ENCODE measurements around the gene LPCAT3. TPM values are rescaled to one million over a fixed set of nuclear protein-coding genes. Genes with fewer than 3 reads are reported as not detected.
A peak's percentile ranks its signal among the peaks of the same experiment; 100 is the strongest.

LPCAT3 gene
- total and polyA plus RNA-seq, 2 of the 13 experiments (the other 11 are each of a cell fraction or from before 2014, with no cell fraction given): 44.5 to 64.3 TPM

DNA sequence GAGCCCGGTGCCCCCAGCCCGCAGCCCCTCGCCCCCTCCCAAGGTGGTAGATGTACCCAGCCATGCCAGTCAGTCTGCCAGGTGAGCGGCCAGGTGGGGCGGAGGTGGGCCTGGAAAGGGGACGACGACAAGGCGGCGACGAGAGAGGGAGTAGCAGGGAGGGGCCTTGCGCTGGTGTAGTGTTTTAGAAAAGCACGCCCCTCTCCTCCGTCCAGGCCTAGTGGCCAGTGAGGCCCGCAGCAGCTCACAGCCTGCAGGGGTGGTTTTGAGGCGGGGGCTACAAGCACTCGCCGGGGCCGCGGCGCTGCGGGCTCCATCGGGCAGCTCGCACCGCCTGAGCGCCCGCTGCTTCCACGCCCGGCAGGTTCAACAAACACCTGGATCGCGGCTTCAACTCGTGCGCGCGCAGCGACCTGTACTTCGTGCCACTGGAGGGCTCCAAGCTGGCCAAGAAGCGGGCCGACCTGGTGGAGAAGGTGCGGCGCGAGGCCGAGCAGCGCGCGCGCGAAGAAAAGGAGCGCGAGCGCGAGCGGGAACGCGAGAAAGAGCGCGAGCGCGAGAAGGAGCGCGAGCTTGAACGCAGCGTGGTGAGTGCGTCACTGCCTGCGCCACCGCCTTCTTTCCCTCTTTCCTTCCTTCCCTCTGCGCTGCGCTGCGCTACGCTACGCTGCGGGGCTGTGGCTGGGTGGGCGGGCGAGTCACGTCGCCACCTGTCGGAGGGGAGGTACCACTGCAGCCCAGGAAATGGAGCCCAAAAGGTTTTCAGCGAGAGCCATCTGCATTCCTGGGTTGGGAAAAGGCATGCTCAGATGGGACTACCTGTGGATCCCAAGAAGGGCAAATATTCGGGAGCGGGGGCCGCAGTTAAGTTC, 80.6 kb downstream of the LPCAT3 start (continued):
- TF ChIP-seq, protein P1, sequence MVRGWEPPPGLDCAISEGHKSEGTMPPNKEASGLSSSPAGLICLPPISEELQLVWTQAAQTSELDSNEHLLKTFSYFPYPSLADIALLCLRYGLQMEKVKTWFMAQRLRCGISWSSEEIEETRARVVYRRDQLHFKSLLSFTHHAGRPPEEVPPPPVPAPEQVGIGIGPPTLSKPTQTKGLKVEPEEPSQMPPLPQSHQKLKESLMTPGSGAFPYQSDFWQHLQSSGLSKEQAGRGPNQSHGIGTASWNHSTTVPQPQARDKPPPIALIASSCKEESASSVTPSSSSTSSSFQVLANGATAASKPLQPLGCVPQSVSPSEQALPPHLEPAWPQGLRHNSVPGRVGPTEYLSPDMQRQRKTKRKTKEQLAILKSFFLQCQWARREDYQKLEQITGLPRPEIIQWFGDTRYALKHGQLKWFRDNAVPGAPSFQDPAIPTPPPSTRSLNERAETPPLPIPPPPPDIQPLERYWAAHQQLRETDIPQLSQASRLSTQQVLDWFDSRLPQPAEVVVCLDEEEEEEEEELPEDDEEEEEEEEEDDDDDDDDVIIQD (CRISPR knock-in tag; IDR thresholded peaks at IDR 0.05; ENCODE audit: low read depth): peak; percentile 61; the same call in 1 of the 2 replicates
- TF ChIP-seq ZFP36L1 (CRISPR knock-in tag; IDR thresholded peaks at IDR 0.05) (no peak; the same call in 1 of the 2 replicates), ZNF280B (CRISPR knock-in tag; IDR thresholded peaks at IDR 0.05; ENCODE audit: borderline replicate concordance) (peak; percentile 91; the same call in 1 of the 2 replicates), FOXK2 (IDR thresholded peaks at IDR 0.05) (peak; percentile 7; the same call in 1 of the 2 replicates), THAP11 (CRISPR knock-in tag; IDR thresholded peaks at IDR 0.05) (peak; percentile 95), NFKB2 (CRISPR knock-in tag; IDR thresholded peaks at IDR 0.05; ENCODE audit: borderline replicate concordance) (peak; percentile 91; the same call in 1 of the 2 replicates), SOX5 (CRISPR knock-in tag; IDR thresholded peaks at IDR 0.05; ENCODE audit: borderline replicate concordance) (peak; percentile 68), CREBL2 (CRISPR knock-in tag; IDR thresholded peaks at IDR 0.05; ENCODE audit: borderline replicate concordance) (peak; percentile 72; the same call in 1 of the 2 replicates), GTF2F1 (IDR thresholded peaks at IDR 0.05; ENCODE audit: low read length) (no peak), ARNTL (CRISPR knock-in tag; IDR thresholded peaks at IDR 0.05) (no peak; the same call in 1 of the 2 replicates), RFXAP (CRISPR knock-in tag; IDR thresholded peaks at IDR 0.05; ENCODE audit: borderline replicate concordance) (peak; percentile 83; the same call in 1 of the 2 replicates), ZNF34 (CRISPR knock-in tag; IDR thresholded peaks at IDR 0.05; ENCODE audit: borderline replicate concordance) (no peak), HES4 (CRISPR knock-in tag; IDR thresholded peaks at IDR 0.05; ENCODE audit: borderline replicate concordance) (peak; percentile 89), ZMYM3 (CRISPR knock-in tag; IDR thresholded peaks at IDR 0.05) (peak; percentile 51; the same call in 1 of the 2 replicates), ZKSCAN5 (CRISPR knock-in tag; IDR thresholded peaks at IDR 0.05) (no peak), SETDB1 (CRISPR knock-in tag; IDR thresholded peaks at IDR 0.05; ENCODE audit: borderline replicate concordance) (no peak), ZNF839 (CRISPR knock-in tag; IDR thresholded peaks at IDR 0.05; ENCODE audit: borderline replicate concordance) (peak; percentile 87; the same call in 1 of the 2 replicates), HNRNPK (IDR thresholded peaks at IDR 0.05; ENCODE audit: low read depth, low read length, poor library complexity, severe bottlenecking) (peak; percentile 62), ZNF431 (CRISPR knock-in tag; IDR thresholded peaks at IDR 0.05; ENCODE audit: borderline replicate concordance, low read depth) (no peak)
- TF ChIP-seq, protein P2, sequence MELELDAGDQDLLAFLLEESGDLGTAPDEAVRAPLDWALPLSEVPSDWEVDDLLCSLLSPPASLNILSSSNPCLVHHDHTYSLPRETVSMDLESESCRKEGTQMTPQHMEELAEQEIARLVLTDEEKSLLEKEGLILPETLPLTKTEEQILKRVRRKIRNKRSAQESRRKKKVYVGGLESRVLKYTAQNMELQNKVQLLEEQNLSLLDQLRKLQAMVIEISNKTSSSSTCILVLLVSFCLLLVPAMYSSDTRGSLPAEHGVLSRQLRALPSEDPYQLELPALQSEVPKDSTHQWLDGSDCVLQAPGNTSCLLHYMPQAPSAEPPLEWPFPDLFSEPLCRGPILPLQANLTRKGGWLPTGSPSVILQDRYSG (CRISPR knock-in tag; IDR thresholded peaks at IDR 0.05): no peak
- TF ChIP-seq, protein P3, sequence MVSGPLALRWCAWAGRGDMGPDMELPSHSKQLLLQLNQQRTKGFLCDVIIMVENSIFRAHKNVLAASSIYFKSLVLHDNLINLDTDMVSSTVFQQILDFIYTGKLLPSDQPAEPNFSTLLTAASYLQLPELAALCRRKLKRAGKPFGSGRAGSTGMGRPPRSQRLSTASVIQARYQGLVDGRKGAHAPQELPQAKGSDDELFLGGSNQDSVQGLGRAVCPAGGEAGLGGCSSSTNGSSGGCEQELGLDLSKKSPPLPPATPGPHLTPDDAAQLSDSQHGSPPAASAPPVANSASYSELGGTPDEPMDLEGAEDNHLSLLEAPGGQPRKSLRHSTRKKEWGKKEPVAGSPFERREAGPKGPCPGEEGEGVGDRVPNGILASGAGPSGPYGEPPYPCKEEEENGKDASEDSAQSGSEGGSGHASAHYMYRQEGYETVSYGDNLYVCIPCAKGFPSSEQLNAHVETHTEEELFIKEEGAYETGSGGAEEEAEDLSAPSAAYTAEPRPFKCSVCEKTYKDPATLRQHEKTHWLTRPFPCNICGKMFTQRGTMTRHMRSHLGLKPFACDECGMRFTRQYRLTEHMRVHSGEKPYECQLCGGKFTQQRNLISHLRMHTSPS (CRISPR knock-in tag; IDR thresholded peaks at IDR 0.05; ENCODE audit: low read depth): no peak
- TF ChIP-seq, protein P4, sequence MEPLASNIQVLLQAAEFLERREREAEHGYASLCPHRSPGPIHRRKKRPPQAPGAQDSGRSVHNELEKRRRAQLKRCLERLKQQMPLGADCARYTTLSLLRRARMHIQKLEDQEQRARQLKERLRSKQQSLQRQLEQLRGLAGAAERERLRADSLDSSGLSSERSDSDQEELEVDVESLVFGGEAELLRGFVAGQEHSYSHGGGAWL (CRISPR knock-in tag; IDR thresholded peaks at IDR 0.05): peak; percentile 93

Data from HepG2 (cell line).